Ishikawa (cell line): ENCODE data around the gene STAG2.

Source experiments
- EP300 ChIP-seq: IDR thresholded peaks from 2 replicates; pipeline ENCODE4 v1.6.1; 2012; ENCODE audit warnings: borderline replicate concordance
- FOXM1 ChIP-seq: IDR thresholded peaks from 2 replicates; pipeline ENCODE4 v1.6.1; 2012; ENCODE audit warnings: low read depth, borderline replicate concordance
- RAD21 ChIP-seq: IDR thresholded peaks from 2 replicates; pipeline ENCODE4 v1.6.1; 2012; ENCODE audit warnings: low read depth
- TAF1 ChIP-seq: IDR thresholded peaks from 2 replicates; pipeline ENCODE4 v1.6.1; 2012; ENCODE audit warnings: low read depth, mild to moderate bottlenecking
- TCF12 ChIP-seq: IDR thresholded peaks from 2 replicates; pipeline ENCODE4 v1.6.1; 2012; ENCODE audit warnings: low read depth
- YY1 ChIP-seq: IDR thresholded peaks from 2 replicates; pipeline ENCODE4 v1.6.1; 2012; ENCODE audit warnings: low read depth
- ZBTB7A ChIP-seq: IDR thresholded peaks from 2 replicates; pipeline ENCODE4 v1.6.1; 2012; ENCODE audit warnings: low read depth
- TF ChIP-seq, protein P1 (sequence below): IDR thresholded peaks from 2 replicates; pipeline ENCODE4 v1.6.1; 2012
- TF ChIP-seq, protein P2 (sequence below): IDR thresholded peaks from 2 replicates; pipeline ENCODE4 v1.6.1; 2012; ENCODE audit warnings: low read depth, mild to moderate bottlenecking

DNA sequence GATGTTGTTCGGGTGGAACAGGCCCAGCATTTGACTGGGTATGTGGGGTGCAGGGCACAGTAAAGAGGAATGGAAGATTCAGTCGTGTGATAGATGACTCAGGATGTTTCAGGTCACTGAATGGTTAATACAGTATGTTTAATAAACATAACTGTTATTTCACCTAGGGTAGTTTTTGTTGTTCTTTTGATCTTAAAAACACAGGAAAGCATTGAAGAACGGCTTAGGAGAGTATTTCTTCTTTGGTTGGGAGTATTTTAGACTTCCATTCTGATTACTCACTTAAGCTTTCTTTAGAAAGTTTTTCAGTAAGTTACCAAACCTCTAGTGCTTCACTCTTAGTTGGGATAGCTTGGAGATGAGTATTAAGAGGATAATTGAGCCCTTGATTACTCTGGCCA is 62.3 kb downstream of the STAG2 start:
- TF ChIP-seq, protein P1, sequence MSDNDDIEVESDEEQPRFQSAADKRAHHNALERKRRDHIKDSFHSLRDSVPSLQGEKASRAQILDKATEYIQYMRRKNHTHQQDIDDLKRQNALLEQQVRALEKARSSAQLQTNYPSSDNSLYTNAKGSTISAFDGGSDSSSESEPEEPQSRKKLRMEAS = no peak
- TF ChIP-seq RAD21 (no peak), EP300 (no peak), TAF1 (no peak), FOXM1 (no peak), YY1 (no peak), TCF12 (no peak), ZBTB7A (no peak)
- TF ChIP-seq, protein P2, sequence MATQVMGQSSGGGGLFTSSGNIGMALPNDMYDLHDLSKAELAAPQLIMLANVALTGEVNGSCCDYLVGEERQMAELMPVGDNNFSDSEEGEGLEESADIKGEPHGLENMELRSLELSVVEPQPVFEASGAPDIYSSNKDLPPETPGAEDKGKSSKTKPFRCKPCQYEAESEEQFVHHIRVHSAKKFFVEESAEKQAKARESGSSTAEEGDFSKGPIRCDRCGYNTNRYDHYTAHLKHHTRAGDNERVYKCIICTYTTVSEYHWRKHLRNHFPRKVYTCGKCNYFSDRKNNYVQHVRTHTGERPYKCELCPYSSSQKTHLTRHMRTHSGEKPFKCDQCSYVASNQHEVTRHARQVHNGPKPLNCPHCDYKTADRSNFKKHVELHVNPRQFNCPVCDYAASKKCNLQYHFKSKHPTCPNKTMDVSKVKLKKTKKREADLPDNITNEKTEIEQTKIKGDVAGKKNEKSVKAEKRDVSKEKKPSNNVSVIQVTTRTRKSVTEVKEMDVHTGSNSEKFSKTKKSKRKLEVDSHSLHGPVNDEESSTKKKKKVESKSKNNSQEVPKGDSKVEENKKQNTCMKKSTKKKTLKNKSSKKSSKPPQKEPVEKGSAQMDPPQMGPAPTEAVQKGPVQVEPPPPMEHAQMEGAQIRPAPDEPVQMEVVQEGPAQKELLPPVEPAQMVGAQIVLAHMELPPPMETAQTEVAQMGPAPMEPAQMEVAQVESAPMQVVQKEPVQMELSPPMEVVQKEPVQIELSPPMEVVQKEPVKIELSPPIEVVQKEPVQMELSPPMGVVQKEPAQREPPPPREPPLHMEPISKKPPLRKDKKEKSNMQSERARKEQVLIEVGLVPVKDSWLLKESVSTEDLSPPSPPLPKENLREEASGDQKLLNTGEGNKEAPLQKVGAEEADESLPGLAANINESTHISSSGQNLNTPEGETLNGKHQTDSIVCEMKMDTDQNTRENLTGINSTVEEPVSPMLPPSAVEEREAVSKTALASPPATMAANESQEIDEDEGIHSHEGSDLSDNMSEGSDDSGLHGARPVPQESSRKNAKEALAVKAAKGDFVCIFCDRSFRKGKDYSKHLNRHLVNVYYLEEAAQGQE = no peak
